Stimulated activated naive CD8-positive, alpha-beta T cell treated with anti-CD3 and anti-CD28 coated beads, Interleukin-15, amount 100 ng/mL, for 72 hours (primary cell): ENCODE results near the gene SMCHD1.

Experiments used
- ATAC-seq: fragments of 150-1000 bp; cut with Tn5 transposase; 2 replicates; pipeline ENCODE4 v1.10.0; 2021; ENCODE audit warnings: mild to moderate bottlenecking, moderate library complexity
- DNase-seq, 2 donors: peaks; one replicate each; pipeline ENCODE4 v3.0.0; 2021 to 2022
- H3K27ac Mint-ChIP-seq, 2 donors: one replicate each; pipeline ENCODE4 v1.8.0; 2022; ENCODE audit warnings: mild to moderate bottlenecking in 2 of 2, mixed read lengths in 2 of 2, moderate library complexity in 2 of 2
- H3K27me3 Mint-ChIP-seq: one replicate; pipeline ENCODE4 v1.8.0; 2022; ENCODE audit warnings: mixed read lengths
- H3K4me1 Mint-ChIP-seq: one replicate; pipeline ENCODE4 v1.8.0; 2022; ENCODE audit warnings: mild to moderate bottlenecking, mixed read lengths
- H3K4me3 Mint-ChIP-seq, 2 donors: one replicate each; pipeline ENCODE4 v1.8.0; 2022; ENCODE audit warnings: mild to moderate bottlenecking in 2 of 2, mixed read lengths in 2 of 2, moderate library complexity in 1 of 2
- H3K9me3 Mint-ChIP-seq, 2 donors: one replicate each; pipeline ENCODE4 v1.8.0; 2022; ENCODE audit warnings: mixed read lengths in 2 of 2

SMCHD1 gene

DNA sequence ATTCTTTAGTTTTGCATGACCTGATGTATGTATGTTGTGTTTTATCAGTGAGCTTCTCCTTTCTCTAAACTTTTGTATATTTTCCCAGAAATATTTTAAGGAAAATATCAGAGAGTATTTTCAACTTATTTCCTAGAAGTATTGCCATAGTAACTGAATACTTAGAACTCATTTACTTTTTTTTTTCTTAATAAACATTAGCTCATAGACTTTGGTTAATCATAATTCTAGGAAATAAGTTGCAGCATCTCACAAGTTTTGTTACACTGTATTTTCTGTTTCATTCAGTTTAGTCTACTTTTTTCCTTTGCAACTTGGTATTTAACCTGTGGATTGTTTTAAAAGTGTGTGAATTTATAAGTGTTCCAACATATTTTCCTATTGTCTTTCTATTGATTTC is 27.5 kb downstream of the SMCHD1 start:
- Mint-ChIP-seq H3K27me3 (no peaks in the 10 kb centered on the region), H3K27ac (peak overlapping the region; percentile 69 to 79), H3K9me3 (peaks cover 18 to 23% of the 10 kb centered on the region in 2 donors), H3K4me3 (peak overlapping the region; percentile 47 to 48), H3K4me1 (peaks cover 87% of the 10 kb centered on the region)
- no peak for DNase-seq
- ATAC-seq, result peak; percentile 70

DNA sequence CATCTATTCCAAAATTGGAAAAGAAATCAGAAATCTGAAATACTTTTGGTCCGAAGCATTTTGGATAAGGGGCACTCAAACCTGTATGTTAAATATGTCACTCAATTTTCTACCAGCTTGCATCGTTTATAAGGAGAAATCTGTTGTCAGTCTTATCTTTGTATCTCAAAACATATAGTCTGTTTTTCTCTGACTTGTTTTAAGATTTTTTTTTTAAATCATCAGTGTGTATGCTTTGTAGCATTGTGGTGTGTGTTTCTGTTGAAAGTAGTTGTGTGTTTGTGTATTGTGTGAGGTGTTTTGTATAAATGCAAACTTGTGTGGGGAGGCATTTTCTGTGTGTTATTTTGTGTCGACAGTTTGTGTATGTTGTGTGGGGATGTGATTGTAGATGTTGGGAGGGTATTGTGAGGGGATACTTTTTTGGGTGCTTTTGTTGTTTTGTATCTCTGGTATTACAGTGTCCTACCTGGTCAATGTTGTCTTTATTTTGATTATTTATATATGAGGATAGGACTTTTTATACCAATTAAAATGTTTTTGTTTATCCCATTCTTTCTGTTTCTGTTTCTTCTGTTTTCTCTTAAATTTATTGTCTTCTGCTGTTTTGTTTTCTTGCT is 30.9 kb downstream of the SMCHD1 start:
- Mint-ChIP-seq H3K27me3 (no peaks in the 10 kb centered on the region), H3K4me1 (peaks cover 67% of the 10 kb centered on the region), H3K4me3 (peak overlapping the region; percentile 47 to 51), H3K9me3 (peaks cover 18 to 23% of the 10 kb centered on the region in 2 donors), H3K27ac (peak overlapping the region; percentile 21 to 74)
- ATAC-seq (no peak), DNase-seq (no peak)

DNA sequence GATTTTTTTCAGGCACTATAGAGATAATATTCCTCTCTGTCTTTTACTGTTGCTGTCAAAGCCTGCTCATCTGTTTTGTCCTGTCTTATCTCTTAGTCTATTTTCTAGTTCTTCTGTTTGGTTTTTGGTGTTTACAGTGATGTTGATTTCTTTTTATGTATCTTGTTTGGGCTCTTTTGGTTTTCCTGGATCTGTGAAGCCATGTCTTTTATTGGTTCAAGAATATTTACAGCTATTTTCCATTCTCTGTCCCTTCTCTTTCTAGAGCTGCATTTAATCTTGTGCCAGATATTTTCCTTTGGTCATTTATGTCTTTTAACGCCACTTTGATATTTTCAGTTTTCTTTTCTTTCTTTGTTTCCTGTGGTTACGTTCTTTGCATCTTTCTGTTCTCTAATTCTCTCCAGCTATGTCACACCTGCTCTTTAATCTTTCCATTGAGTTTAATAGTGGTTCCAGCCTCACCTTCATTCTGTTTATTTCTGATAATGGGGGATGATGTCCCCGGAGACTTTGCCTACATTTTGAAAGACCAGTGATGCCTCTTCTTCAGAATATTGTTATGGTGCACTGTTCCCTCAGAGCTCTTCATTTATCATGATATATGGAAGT is 32.0 kb downstream of the SMCHD1 start:
- ATAC-seq (no peak), DNase-seq (no peak)
- H3K4me1 Mint-ChIP-seq, result peaks cover 62% of the 10 kb centered on the region
- peaks cover 18 to 23% of the 10 kb centered on the region in 2 donors for H3K9me3 Mint-ChIP-seq
- H3K27me3 Mint-ChIP-seq, result no peaks in the 10 kb centered on the region
- H3K4me3 Mint-ChIP-seq, result peak overlapping the region; percentile 64
- peak overlapping the region; percentile 2 to 75 for H3K27ac Mint-ChIP-seq

DNA sequence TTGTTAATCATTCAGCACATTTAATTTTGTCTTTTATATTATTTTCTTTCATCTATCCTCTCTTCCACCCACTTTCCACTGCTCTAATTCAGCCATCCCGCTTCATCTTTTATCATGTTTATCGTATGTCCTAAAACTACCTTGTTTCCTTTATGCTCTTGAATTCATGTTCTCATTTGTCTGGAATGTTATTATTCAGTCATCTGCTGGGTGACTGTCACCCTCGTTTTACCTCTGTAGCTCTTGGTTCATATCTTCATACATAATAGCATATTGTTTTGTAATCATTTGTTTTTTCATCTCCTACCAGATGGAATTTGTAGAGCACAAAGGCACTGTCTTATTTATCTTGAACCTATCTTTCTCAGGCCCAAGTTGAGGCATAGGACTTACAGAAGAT is 37.0 kb downstream of the SMCHD1 start:
- Mint-ChIP-seq H3K27me3 (no peaks in the 10 kb centered on the region), H3K4me1 (peaks cover 16% of the 10 kb centered on the region)

DNA sequence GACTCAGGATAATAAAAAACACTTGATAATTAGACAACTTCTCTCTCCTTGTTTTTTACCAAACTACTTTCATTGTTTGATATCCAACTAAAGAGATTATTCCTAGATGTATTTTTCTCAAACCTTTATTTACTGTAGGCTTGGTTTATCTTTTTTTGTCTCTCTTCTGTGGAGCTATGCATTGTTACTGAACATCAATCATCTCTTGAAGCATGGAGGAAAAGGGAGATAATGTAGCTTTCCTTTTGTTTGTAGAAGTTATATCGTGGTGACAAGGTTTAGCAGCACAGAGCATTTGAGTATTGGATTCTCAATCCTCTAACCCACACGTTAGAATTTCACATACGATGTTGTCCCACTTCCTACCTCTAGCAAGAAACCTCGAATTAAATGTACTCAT is 41.7 kb downstream of the SMCHD1 start:
- ATAC-seq (no peak), DNase-seq (no peak)
- Mint-ChIP-seq H3K27me3 (no peaks in the 10 kb centered on the region), H3K9me3 (no peaks in the 10 kb centered on the region), H3K27ac (no peak overlapping the region), H3K4me1 (peaks cover 9% of the 10 kb centered on the region), H3K4me3 (no peak overlapping the region)

More for the DNA sequence above, 37.0 kb downstream of the SMCHD1 start:
- H3K4me3 Mint-ChIP-seq, result no peak overlapping the region
- ATAC-seq (no peak), DNase-seq (no peak)
- H3K9me3 Mint-ChIP-seq, result peaks cover under 1 to 2% of the 10 kb centered on the region in 2 donors
- no peak overlapping the region for H3K27ac Mint-ChIP-seq

DNA sequence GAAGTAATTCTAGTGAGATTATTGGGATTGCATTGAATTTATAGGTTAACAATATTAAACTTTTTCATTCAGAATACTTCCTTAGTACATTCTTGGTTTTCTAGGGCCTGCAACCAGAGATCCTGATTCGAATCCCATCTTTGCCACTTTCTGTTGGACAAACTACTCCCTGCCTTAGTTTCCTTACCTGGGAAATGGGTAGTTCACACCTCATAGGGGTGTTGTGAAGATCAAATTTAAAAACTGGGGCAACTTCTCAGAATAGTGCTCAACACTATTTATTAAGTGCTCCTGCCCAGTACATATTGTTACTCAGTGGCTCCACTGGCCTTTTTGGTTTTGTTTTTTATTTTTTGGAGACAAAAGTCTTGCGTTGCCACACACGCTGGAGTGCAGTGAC is 43.5 kb downstream of the SMCHD1 start:
- Mint-ChIP-seq H3K4me3 (no peak overlapping the region), H3K4me1 (peaks cover 9% of the 10 kb centered on the region), H3K27me3 (no peaks in the 10 kb centered on the region), H3K9me3 (no peaks in the 10 kb centered on the region), H3K27ac (no peak overlapping the region)
- DNase-seq (no peak), ATAC-seq (no peak)

DNA sequence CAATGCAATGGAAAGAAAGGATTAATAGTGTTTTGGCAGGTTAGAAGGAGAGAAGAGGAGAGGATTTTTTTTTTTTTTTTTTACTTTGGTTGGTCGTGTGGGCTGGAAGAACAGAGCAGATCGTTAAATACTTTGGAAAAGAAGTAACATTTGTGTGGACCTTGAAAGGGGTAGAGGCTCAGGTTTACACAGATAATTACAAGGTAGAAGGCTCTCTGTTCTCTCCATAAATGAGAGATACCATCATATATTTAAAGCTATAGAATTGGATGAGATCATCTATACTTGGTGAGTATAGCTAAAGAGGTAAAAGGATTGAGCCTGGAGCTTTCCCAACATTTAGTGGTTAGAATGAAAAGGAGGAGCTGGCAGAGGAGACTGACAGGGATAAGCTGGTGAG is 49.0 kb downstream of the SMCHD1 start:
- no peak overlapping the region for H3K4me3 Mint-ChIP-seq
- H3K27ac Mint-ChIP-seq, result peak overlapping the region; percentile 0 to 4

DNA sequence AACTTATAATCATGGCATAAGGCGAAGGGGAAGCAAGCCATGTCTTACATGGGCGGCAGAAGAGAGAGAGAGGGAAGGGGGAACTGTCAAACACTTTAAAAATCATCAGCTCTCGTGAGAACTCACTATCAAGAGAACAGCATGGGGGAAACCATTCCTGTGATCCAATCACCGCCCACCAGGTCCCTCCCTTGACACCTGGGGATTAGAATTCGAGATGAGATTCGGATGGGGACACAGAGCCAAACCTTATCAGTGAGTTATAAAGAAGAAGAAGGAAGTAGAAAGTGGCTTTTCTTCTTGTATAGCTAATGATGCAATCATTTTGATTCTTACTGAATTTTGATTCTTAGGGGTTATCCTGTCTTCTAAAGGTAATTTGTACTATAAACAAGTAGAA is 51.4 kb downstream of the SMCHD1 start:
- H3K27me3 Mint-ChIP-seq, result no peaks in the 10 kb centered on the region
- peaks cover 37% of the 10 kb centered on the region for H3K4me1 Mint-ChIP-seq
- ATAC-seq, result no peak
- no peaks in the 10 kb centered on the region for H3K9me3 Mint-ChIP-seq
- no peak for DNase-seq
- peak overlapping the region; percentile 96 to 97 for H3K27ac Mint-ChIP-seq
- no peak overlapping the region for H3K4me3 Mint-ChIP-seq

More for the DNA sequence above, 49.0 kb downstream of the SMCHD1 start:
- no peaks in the 10 kb centered on the region for H3K9me3 Mint-ChIP-seq
- DNase-seq, result no peak
- H3K4me1 Mint-ChIP-seq, result peaks cover 37% of the 10 kb centered on the region
- no peaks in the 10 kb centered on the region for H3K27me3 Mint-ChIP-seq
- no peak for ATAC-seq

DNA sequence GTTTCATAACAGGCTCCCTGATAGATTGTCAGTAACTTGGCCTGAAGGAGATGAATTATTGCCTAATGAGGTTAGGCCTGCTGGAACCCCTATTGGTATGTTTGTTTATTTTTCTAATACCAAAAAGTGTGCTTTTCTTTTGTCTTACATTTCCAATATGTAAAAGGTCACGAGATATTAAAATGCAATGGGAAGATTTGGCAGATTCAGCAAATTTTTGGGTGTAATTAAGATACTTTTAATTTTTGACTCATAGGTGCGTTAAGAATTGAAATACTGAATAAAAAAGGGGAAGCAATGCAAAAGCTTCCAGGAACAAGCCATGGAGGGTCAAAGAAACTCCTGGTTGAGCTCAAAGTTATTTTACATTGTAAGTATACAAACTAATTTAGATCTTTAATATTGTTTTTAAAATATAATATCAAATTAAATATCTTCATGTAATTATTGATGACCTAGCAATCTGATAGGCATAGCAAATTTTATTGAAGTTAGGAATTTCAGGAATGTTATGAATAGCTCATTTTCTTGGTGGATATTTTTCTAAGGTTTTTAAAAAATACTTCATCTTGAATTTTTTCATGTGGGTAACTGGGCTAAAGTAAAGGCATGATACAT is 52.1 kb downstream of the SMCHD1 start:
- no peak for ATAC-seq
- Mint-ChIP-seq H3K4me1 (peaks cover 42% of the 10 kb centered on the region), H3K27ac (no peak overlapping the region), H3K4me3 (no peak overlapping the region), H3K27me3 (no peaks in the 10 kb centered on the region), H3K9me3 (no peaks in the 10 kb centered on the region)
- DNase-seq, result no peak

DNA sequence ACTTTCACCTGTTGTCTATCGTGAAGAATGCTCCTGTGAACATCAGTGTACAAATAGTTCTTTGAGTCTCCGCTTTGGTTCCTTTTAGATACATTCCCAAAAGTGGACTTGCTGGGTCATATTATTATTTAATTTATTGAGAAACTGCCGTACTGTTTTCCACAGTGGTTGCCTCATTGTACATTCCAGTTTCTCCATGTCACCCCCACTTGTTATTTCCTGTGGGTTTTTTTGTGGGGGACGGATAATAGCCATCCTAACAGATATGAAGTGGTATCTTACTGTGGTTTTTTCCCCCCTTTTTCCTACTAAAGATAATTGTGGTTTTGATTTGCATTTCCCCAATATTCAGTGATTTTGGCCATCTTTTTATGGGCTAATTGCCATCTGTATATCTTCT is 53.8 kb downstream of the SMCHD1 start:
- H3K27ac Mint-ChIP-seq, result no peak overlapping the region
- H3K27me3 Mint-ChIP-seq, result no peaks in the 10 kb centered on the region
- H3K4me3 Mint-ChIP-seq, result no peak overlapping the region
- DNase-seq (no peak), ATAC-seq (no peak)
- peaks cover 52% of the 10 kb centered on the region for H3K4me1 Mint-ChIP-seq
- no peaks in the 10 kb centered on the region for H3K9me3 Mint-ChIP-seq

DNA sequence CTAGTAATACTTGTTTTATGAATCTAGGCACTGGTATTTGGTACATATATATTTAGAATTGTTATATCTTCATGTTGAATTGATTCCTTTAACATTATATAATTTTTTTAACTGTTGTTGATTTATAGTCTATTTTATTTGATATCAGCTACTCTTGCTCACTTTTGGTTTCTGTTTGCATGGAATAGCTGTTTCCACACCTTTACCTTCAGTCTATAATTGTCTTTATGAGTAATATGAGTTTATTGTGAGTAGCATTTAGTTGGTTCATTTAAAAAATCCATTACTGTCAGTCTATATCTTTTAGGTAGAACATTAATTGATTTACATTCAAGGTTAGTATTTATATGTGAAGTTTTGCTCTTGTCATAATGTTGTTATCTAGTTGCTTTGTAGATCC is 58.6 kb downstream of the SMCHD1 start:
- no peaks in the 10 kb centered on the region for H3K9me3 Mint-ChIP-seq
- ATAC-seq (no peak), DNase-seq (no peak)
- H3K4me1 Mint-ChIP-seq, result peaks cover 42% of the 10 kb centered on the region
- no peak overlapping the region for H3K4me3 Mint-ChIP-seq
- H3K27me3 Mint-ChIP-seq, result no peaks in the 10 kb centered on the region
- H3K27ac Mint-ChIP-seq, result no peak overlapping the region

DNA sequence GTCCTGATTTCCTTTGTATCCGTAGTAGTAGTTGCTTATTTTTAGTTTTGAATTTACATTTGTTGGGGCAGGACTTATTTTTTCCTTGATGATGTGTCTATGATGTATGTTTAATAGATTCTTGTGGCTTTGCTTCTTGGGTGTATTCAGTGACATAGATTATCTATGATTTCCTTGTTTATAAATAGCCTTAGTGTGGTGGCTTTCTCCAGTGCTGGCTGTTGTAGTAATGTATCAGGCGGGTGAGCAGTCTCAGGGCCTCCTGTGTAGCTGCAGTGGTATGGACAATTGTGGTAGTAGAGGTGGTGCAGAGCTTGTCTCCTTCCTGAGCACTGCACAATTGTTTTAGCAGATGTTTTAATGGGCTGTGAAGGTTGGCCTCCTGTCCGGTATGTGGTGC is 60.5 kb downstream of the SMCHD1 start:
- ATAC-seq (no peak), DNase-seq (no peak)
- peak overlapping the region in 1 of 2 donors; percentile 68 for H3K27ac Mint-ChIP-seq
- no peak overlapping the region for H3K4me3 Mint-ChIP-seq
- H3K27me3 Mint-ChIP-seq, result no peaks in the 10 kb centered on the region
- no peaks in the 10 kb centered on the region for H3K9me3 Mint-ChIP-seq
- peaks cover 46% of the 10 kb centered on the region for H3K4me1 Mint-ChIP-seq

DNA sequence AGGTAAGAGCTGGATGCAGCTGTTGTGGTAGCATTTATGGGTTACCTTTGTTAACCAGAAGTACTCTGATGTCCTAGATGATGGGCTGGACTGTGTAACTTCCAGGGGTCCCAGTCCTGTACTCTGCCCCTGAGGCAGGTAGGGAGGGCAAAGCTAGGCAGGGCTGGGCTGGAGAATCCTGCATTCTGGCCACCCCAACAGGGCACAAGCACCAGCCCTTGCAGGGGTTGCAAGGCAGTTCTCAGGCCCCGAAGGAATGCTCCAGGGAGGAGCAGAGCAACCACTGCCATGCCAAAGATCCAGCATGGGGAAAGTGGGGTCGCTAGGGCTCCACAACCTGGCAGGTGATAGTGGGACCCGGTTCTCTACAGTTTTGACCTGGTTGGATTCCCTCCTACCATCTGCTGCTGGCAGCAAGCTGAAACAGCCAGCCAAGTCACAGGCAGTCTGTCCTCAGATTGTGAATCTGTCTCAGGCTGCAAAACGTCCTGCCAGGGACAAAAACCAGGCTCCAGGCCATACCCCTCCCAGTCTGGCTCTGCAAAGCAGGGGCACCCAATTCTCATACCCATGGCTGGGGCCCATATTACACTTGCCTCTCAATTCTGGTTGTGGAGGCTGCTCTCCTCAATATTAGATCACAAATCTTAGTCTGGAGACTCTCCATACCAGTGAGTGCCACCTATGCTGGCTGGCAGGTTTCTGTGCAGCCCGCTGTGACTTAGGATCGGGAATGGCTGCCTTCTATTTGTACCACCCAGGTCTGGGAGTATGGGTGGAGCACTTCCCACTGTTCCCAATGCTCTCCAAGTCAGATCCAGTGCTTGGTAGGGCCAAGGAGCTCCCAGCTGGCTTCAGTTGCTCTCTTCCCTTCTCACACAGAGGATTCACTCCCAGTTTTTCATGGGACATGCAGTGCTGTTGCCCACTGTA is 61.1 kb downstream of the SMCHD1 start:
- DNase-seq (no peak), ATAC-seq (no peak)
- H3K9me3 Mint-ChIP-seq, result no peaks in the 10 kb centered on the region
- H3K4me3 Mint-ChIP-seq, result no peak overlapping the region
- H3K4me1 Mint-ChIP-seq, result peaks cover 49% of the 10 kb centered on the region
- no peak overlapping the region for H3K27ac Mint-ChIP-seq
- no peaks in the 10 kb centered on the region for H3K27me3 Mint-ChIP-seq

DNA sequence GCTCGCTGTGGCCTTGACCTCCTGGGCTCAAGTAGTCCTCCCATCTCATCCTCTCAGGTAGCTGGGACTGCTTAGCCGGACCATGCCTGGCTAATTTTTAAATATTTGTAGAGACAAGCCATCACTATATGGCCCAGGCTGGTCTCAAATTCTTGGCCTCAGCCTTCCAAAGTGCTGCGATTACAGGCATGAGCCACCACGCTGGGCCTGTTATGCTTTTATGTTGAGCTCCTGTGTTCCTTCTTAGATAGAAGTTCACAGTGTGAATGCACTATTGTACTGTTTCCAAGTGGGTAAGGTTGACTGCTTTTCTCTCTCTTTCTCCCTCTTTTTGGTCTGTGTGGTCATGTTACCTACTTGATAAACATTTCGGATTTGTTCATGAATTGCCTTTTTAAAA is 61.9 kb downstream of the SMCHD1 start:
- Mint-ChIP-seq H3K27me3 (no peaks in the 10 kb centered on the region), H3K9me3 (no peaks in the 10 kb centered on the region), H3K4me3 (no peak overlapping the region), H3K27ac (peak overlapping the region in 1 of 2 donors; percentile 19), H3K4me1 (peaks cover 44% of the 10 kb centered on the region)
- no peak for DNase-seq
- no peak for ATAC-seq

DNA sequence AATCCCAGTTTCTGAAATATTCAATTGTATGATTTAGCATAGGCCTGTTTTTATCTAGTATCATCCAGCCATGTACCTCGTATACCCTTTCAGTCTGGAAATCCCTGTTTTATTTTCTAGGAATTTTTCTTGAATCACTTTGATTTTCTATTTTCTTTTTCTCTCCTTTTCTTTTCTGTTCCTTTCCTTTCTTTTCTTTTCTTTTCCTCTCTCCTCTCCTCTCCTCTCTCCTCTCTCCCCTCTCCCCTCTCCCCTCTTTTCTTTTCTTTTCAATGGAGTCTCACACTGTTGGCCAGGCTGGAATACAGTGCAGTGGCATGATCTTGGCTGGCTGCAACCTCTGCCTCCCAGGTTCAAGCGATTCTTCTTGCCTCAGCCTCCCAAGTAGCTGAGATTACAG is 63.5 kb downstream of the SMCHD1 start:
- Mint-ChIP-seq H3K27me3 (no peaks in the 10 kb centered on the region), H3K27ac (no peak overlapping the region), H3K4me1 (peaks cover 45% of the 10 kb centered on the region), H3K4me3 (no peak overlapping the region), H3K9me3 (no peaks in the 10 kb centered on the region)
- DNase-seq (no peak), ATAC-seq (no peak)
